ENCODE data around the gene PPOX.

Gene PPOX

DNA sequence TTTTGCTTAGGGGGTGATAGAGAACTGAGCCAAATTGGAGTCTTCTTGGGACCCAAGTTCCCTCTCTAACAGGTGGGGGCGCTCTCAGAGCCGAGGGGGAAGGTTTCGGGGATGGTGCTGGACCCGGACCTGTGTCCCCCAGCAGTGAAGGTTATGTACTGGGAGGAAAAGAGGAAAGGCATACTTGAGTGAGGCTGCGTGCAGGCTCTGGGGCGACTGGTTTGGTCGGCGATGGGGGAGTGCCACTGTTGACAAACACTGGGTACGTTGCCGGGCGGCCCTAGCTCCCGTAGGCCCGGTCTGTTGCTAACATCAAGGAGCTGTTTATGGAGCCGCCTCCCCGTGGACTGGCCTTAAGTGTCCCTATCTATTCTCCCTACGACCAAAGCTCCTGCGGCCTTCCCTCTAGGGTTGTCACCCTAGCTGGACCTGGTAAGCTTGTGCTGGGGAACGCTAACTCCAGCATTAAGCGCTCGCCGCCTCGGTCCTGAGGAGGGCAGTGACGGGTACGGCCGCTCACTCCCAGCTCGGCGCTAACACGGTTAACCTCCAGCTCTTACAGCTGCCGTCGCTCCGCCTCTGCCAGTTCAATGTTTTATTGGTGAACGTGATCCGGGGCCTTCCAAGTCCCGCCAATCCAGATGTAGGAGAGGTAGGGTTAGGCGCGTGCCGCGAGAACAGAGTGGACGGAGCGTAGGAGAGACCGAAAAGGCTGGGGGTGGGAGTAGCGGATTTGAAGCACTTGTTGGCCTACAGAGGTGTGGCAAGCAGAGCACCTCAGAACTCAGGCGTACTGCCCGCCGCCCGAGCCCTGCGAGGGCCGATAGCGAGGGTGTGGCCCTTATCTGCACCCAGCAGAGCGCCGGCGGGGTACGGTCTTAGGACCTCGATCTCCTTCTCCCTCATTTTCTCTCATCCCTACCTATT, at the start of gene PPOX:
Gene PPOX, plus strand, starts transcription at position 685 of the 927 bp plus-strand sequence. CDS start 422 bp downstream, outside the sequence.
- TF ChIP-seq, protein P1, sequence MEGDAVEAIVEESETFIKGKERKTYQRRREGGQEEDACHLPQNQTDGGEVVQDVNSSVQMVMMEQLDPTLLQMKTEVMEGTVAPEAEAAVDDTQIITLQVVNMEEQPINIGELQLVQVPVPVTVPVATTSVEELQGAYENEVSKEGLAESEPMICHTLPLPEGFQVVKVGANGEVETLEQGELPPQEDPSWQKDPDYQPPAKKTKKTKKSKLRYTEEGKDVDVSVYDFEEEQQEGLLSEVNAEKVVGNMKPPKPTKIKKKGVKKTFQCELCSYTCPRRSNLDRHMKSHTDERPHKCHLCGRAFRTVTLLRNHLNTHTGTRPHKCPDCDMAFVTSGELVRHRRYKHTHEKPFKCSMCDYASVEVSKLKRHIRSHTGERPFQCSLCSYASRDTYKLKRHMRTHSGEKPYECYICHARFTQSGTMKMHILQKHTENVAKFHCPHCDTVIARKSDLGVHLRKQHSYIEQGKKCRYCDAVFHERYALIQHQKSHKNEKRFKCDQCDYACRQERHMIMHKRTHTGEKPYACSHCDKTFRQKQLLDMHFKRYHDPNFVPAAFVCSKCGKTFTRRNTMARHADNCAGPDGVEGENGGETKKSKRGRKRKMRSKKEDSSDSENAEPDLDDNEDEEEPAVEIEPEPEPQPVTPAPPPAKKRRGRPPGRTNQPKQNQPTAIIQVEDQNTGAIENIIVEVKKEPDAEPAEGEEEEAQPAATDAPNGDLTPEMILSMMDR (IDR thresholded peaks at IDR 0.05; ENCODE audit: low read depth, low read length, missing control alignments), result peak; percentile 66
- peak; percentile 97 for DNase-seq (ENCODE audit: low read depth)
- peak within 1 kb of the TSS; percentile 68 for H3K4me3 ChIP-seq (ENCODE audit: low read depth, low read length)

- DNase-seq (ENCODE audit: low read depth), result no peak
- TF ChIP-seq, protein P1 (IDR thresholded peaks at IDR 0.05; ENCODE audit: low read depth, low read length, missing control alignments), result no peak
- H3K4me3 ChIP-seq (ENCODE audit: low read depth, low read length), result peak within 1 kb of the TSS; percentile 87
Observed at GRCh38 chr1:161117759-161118581, 48.3 kb upstream of the PPOX start, which contains the start of the genes NIT1 and PFDN2. Gene NIT1 (plus strand): TSS chr1:161118105. CDS start chr1:161118177, 72 bp downstream. Gene PFDN2 (minus strand): TSS chr1:161118037. CDS start chr1:161118026, 11 bp downstream.

GRCh38 chr1:161119092-161119903, 46.9 kb upstream of the PPOX start:
- TF ChIP-seq, protein P1 (IDR thresholded peaks at IDR 0.05; ENCODE audit: low read depth, low read length, missing control alignments), result peak; percentile 53
- no peak for DNase-seq (ENCODE audit: low read depth)

DNA sequence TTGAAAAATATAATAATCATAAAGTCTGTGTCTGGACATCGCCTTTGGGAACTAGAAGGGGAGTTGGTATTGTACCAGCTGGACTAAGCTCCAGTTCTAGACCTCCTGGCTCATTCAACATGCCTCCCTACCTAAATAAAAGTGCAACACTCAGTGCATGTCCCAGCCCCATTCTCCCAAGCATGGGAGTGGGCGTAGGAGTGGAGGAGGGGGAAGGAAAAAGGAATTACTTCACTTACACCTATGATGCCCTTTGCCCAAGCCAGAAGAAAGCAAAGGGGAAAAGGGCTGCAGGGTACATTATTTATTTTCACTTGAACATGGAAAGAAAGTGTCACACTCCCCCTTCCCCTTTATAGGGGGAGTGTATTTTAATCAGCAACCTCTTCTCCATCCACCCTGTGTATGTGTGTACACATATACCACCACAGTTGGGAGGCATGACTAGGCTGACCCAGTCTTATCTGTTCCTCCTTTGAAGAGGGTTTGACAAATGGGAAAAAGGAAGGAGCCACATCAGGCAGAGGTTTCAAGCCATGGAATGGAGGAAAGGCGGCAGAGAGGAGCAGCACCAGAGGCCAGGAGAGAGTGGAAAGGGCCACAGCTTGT, 45.1 kb upstream of the PPOX start:
- TF ChIP-seq, protein P1 (IDR thresholded peaks at IDR 0.05; ENCODE audit: low read depth, low read length, missing control alignments), result no peak
- DNase-seq (ENCODE audit: low read depth), result no peak
- no peak overlapping the region for H3K4me3 ChIP-seq (ENCODE audit: low read depth, low read length)

More at GRCh38 chr1:161119092-161119903, 46.9 kb upstream of the PPOX start:
- peak overlapping the region; percentile 87 for H3K4me3 ChIP-seq (ENCODE audit: low read depth, low read length)

GRCh38 chr1:161121834-161122233, 44.4 kb upstream of the PPOX start:
- no peak for DNase-seq (ENCODE audit: low read depth)
- TF ChIP-seq, protein P1 (IDR thresholded peaks at IDR 0.05; ENCODE audit: low read depth, low read length, missing control alignments), result no peak
- no peak overlapping the region for H3K4me3 ChIP-seq (ENCODE audit: low read depth, low read length)

GRCh38 chr1:161122967-161123366, 43.3 kb upstream of the PPOX start:
- H3K4me3 ChIP-seq (ENCODE audit: low read depth, low read length), result no peak overlapping the region
- TF ChIP-seq, protein P1 (IDR thresholded peaks at IDR 0.05; ENCODE audit: low read depth, low read length, missing control alignments), result no peak
- no peak for DNase-seq (ENCODE audit: low read depth)

Measured in GM12864 (cell line).